PFSK-1 (cell line): ENCODE results near the gene CAPN9.

ENCODE experiments used
- FOXP2 ChIP-seq: optimal IDR thresholded peaks from 2 replicates; pipeline ENCODE3; 2011; ENCODE audit warnings: borderline replicate concordance, control low read depth, inconsistent platforms; ENCODE audit not compliant: insufficient read depth; ENCODE audit errors: extremely low read length, extremely low read depth
- POLR2AphosphoS5 ChIP-seq: IDR thresholded peaks from 2 replicates; pipeline ENCODE4 v1.6.1; 2012; ENCODE audit warnings: low read depth, mild to moderate bottlenecking, control low read depth, low read length, moderate library complexity
- SIN3A ChIP-seq: IDR thresholded peaks from 2 replicates; pipeline ENCODE4 v1.6.1; 2012; ENCODE audit warnings: mild to moderate bottlenecking, low read length, moderate library complexity, borderline replicate concordance; ENCODE audit not compliant: insufficient read depth
- TAF1 ChIP-seq: IDR thresholded peaks from 2 replicates; pipeline ENCODE4 v1.6.1; 2012; ENCODE audit warnings: low read length, control low read depth, borderline replicate concordance; ENCODE audit not compliant: insufficient read depth
- TF ChIP-seq, protein P1 (sequence below), 2 experiments: IDR thresholded peaks; 2 replicates each; pipeline versions ENCODE4 v1.6.1 to v1.8.0; 2011 to 2012; ENCODE audit warnings: low read depth in 2 of 2, low read length in 2 of 2, control low read depth in 1 of 2, inconsistent platforms in 1 of 2, mild to moderate bottlenecking in 1 of 2, moderate library complexity in 1 of 2; ENCODE audit not compliant: insufficient read depth in 1 of 2

The CAPN9 gene

DNA sequence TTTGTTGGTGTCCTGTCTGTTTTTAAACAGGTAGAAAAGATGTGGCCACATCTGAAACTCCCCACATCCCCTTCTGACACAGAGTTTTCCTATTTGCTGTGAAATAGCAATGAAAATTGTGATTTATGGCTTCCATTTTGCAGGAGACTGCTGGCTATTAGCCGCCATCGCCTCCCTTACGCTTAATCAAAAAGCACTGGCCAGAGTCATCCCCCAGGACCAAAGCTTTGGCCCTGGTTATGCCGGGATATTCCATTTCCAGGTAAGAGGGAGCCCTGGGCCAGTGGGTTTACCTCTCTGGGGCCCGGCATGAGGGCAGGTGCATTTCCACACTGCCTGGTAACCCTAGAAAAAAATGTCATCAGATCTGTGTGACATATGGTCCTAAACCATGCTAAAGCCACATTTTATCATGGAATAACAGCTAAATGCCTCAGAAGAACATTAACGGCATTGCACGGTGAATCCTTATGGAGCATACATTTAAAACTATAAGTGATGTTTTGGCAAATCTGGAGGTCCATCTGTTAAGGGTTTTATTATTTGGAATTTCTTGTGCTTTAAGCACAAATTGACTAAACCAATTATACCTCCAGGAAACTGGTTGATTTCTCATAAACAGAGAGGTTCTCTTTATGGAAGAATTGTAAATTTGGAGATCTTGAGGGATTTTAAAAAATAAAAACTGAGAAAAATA, 12.3 kb downstream of the CAPN9 start:
- TF ChIP-seq FOXP2 (no peak), SIN3A (no peak), POLR2AphosphoS5 (no peak), TAF1 (no peak)
- TF ChIP-seq, protein P1, sequence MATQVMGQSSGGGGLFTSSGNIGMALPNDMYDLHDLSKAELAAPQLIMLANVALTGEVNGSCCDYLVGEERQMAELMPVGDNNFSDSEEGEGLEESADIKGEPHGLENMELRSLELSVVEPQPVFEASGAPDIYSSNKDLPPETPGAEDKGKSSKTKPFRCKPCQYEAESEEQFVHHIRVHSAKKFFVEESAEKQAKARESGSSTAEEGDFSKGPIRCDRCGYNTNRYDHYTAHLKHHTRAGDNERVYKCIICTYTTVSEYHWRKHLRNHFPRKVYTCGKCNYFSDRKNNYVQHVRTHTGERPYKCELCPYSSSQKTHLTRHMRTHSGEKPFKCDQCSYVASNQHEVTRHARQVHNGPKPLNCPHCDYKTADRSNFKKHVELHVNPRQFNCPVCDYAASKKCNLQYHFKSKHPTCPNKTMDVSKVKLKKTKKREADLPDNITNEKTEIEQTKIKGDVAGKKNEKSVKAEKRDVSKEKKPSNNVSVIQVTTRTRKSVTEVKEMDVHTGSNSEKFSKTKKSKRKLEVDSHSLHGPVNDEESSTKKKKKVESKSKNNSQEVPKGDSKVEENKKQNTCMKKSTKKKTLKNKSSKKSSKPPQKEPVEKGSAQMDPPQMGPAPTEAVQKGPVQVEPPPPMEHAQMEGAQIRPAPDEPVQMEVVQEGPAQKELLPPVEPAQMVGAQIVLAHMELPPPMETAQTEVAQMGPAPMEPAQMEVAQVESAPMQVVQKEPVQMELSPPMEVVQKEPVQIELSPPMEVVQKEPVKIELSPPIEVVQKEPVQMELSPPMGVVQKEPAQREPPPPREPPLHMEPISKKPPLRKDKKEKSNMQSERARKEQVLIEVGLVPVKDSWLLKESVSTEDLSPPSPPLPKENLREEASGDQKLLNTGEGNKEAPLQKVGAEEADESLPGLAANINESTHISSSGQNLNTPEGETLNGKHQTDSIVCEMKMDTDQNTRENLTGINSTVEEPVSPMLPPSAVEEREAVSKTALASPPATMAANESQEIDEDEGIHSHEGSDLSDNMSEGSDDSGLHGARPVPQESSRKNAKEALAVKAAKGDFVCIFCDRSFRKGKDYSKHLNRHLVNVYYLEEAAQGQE (IDR thresholded peaks at IDR 0.05; ENCODE audit: insufficient read depth in 1 of 2, low read depth in 2 of 2, low read length in 2 of 2) = no peak

DNA sequence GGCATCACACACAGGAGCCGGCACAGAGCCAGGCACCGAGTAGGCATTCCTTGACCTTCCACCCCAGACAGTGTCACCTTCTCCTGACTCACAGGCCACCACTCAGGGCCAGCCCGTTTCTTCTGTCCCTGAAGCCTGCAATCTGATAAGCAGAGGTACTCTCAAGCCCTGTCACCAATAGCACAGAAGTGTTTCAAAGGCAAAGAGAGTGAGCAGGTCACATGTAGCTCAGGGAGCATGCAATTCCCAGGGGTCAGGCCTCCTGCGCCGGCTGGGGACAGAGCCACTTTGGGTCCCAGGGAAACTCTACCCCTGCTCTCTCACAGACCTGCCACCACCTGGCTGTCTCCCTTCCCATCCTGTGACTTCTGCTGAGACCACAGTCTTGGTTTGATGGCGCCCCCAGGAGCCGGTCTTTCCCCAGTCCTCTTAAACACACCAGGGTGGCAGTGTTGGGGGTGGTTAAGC, 13.2 kb downstream of the CAPN9 start:
- TF ChIP-seq FOXP2 = no peak
- TF ChIP-seq, protein P1 (IDR thresholded peaks at IDR 0.05; ENCODE audit: insufficient read depth in 1 of 2, low read depth in 2 of 2, low read length in 2 of 2) = no peak
- no peak for TF ChIP-seq POLR2AphosphoS5
- no peak for TF ChIP-seq SIN3A
- TF ChIP-seq TAF1 = no peak

DNA sequence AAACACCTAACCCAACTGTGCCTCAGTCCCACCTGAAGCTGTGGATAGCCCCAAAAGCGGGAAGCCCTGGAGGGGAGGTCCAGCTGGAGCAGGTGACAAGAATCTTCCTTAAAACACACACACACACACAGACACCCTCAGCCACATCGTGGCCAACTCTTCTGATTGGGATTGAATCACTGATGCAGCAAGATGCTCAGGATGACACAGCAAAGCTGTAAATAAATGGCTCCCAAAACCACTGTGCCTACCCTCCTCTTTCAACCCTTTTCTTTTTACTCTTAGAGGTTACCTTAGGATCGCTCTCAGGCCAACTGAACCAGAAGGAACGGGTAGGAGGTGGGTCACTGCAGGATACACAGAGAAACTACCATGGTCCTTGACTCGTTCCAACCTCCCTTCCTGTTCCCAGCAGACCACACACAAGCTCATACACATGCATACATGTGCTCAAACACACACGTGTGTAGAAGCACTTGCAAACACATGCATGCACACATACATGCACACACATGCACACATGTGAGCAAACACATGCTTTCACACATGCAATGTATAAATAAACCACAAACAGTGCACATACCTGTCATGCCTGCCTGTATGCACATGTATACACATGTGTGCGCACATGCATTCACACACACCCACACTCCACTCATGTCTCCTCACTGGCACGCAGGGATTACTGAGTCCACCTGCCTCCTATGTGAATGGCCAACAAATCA, 14.4 kb downstream of the CAPN9 start:
- TF ChIP-seq FOXP2 (no peak), POLR2AphosphoS5 (no peak), SIN3A (no peak)

DNA sequence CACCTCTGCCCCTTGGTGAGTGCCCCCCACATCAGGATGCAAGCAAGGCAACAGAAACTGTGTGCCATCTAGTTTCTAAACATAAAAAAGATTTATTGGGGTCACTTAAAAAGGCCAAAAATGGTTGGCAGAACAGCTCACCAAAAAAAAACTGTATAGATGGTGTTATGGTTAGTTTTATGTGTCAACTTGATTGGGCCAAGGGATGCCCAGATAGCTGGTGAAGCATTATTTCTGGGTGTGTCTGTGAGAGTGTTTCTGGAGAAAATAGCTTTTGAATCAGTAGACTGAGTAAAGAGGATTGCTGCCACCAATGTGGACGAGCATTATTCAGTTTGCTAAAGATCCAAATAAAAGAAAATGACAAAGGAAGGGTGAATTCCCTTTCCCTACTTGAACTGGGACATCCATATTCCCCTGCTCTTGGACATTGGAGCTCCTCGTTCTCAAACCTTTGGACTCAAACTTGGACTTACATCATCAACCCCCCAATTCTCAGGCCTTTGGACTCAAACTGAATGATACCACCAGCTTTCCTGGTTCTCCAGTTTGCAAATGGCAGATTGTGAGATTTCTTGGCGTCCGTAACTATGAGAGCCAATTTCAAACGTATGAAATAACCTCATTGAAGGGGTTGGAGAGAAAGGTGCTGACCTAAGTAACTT, 16.9 kb downstream of the CAPN9 start:
- no peak for TF ChIP-seq FOXP2
- TF ChIP-seq POLR2AphosphoS5 = no peak
- TF ChIP-seq SIN3A = no peak
- TF ChIP-seq TAF1 = no peak
- TF ChIP-seq, protein P1 (IDR thresholded peaks at IDR 0.05; ENCODE audit: insufficient read depth in 1 of 2, low read depth in 2 of 2, low read length in 2 of 2) = no peak

DNA sequence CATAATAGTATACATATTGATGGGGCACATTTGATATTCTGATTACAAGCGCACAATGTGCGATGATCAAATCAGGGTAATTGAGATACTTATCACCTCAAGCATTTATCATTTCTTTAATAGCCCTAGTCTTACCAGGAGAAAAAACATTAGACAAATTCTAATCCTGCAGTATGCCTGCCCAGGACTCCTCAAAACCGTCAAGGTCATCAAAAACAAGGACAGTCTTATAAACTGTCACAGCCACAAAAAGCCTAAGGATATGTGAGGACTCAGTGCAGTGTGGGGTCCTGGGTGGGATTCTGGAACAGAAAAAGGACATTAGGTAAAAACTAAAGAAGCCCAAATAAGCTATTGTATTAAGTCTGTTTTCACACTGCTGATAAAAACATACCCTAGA, 19.1 kb downstream of the CAPN9 start:
- TF ChIP-seq, protein P1 (IDR thresholded peaks at IDR 0.05; ENCODE audit: insufficient read depth in 1 of 2, low read depth in 2 of 2, low read length in 2 of 2) = no peak
- no peak for TF ChIP-seq POLR2AphosphoS5
- TF ChIP-seq SIN3A = no peak
- TF ChIP-seq FOXP2 = no peak
- no peak for TF ChIP-seq TAF1
